Calu3 (cell line): Measurements from ENCODE around the gene PPP1R14D. TPM values are rescaled to one million over a fixed set of nuclear protein-coding genes. Genes with fewer than 3 reads are reported as not detected.
"Not testable (repeated sequence)": the region's sequence is repeated elsewhere in the genome, so short reads cannot be mapped to it uniquely, and the experiment has no call there.

Experiments used
- BruUV-seq: library from RNA; stranded (reverse); fragments of 400-500 nt; replicated peaks from 2 replicates; lab custom pipeline; 2021; lab: Mats Ljungman, UMichigan
- CTCF ChIA-PET: fragments of 300-600 bp; sonication (Branson Sonifier 250); formaldehyde crosslinking; loops from one replicate; lab custom pipeline; 2022; ENCODE audit warnings: antibody characterized with exemption; lab: Charles Lee
- DNase-seq: peaks from one replicate; pipeline ENCODE4 v3.0.0; 2022
- H3K27ac Mint-ChIP-seq: one replicate; pipeline ENCODE4 v1.8.0; 2022; ENCODE audit warnings: mixed read lengths; ENCODE audit not compliant: unreplicated experiment
- H3K27me3 Mint-ChIP-seq: one replicate; pipeline ENCODE4 v1.8.0; 2022; ENCODE audit warnings: mixed read lengths; ENCODE audit not compliant: unreplicated experiment
- H3K36me3 Mint-ChIP-seq: one replicate; pipeline ENCODE4 v1.8.0; 2022; ENCODE audit warnings: mild to moderate bottlenecking, moderate library complexity, mixed read lengths; ENCODE audit not compliant: insufficient read depth, unreplicated experiment
- H3K4me1 Mint-ChIP-seq: one replicate; pipeline ENCODE4 v1.8.0; 2022; ENCODE audit warnings: mild to moderate bottlenecking, low read depth, mixed read lengths; ENCODE audit not compliant: unreplicated experiment
- H3K4me3 Mint-ChIP-seq: one replicate; pipeline ENCODE4 v1.8.0; 2022; ENCODE audit warnings: mild to moderate bottlenecking, low read depth, moderate library complexity, mixed read lengths; ENCODE audit not compliant: unreplicated experiment
- H3K9me3 Mint-ChIP-seq: one replicate; pipeline ENCODE4 v1.8.0; 2022; ENCODE audit warnings: low read depth, mixed read lengths; ENCODE audit not compliant: unreplicated experiment
- CTCF ChIP-seq: fragments of 200-600 bp; IDR thresholded peaks from one replicate; pipeline ENCODE4 v1.8.0; 2022; ENCODE audit warnings: antibody characterized with exemption; ENCODE audit not compliant: unreplicated experiment
- intact Hi-C: fragments of 100-400 bp; cut with micrococcal nuclease; formaldehyde crosslinking; loops from one replicate; pipeline ENCODE4 v1.10.0; 2022; ENCODE audit not compliant: unreplicated experiment
- total RNA-seq: library from RNA; stranded (reverse); gene quantifications from 2 replicates; pipeline ENCODE4 v1.2.3, GENCODE V29; 2022

The PPP1R14D gene
- total RNA-seq, 1 experiment from 2014 or later: 1.7 TPM

DNA sequence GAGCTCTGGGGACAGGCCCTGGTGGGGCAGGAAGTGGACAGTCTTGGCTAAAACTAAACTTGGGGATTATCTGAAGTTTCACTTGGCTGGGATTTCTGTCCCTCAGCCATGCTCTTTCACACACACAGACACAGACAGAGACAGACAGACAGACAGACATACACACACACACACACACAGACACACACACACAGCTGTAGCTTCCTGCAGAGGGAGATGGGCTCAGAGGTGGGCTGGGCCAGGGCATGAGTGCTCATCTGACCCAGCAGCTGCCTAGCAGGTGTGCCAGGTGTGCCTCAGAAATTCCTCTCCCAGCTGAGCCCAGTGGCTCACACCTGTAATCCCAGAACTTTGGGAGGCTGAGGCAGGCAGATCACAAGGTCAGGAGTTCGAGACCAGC is 42.2 kb upstream of the PPP1R14D start:
- no peaks in the 10 kb centered on the region for H3K27me3 Mint-ChIP-seq
- H3K9me3 Mint-ChIP-seq: no peaks in the 10 kb centered on the region
- BruUV-seq: no TSS peak

DNA sequence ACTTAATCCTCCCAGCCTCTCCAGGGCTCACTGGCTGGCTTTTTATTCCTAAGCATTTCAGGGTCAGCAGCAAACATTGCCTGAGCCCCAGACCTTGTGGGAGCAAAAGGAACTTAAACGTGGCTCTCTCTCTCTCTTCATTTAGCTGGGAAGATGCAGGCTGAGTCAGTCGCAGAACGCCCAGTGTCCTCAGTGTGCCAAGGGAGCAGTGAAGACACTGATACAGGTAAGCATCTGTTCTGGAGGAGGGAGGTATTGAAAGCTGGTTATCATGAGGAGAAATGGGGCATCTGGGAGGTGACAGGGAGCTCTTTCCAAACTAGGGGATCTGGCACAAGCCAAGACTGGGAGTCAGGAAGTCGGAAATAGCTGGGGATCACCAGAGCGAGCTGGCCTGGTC is 41.2 kb upstream of the PPP1R14D start:
- CTCF ChIA-PET: interaction anchor here (2.3 to 5.4 kb wide), 2 partner anchors 12 to 24 kb away, joined by 6 to 73 read pairs; partner anchors contain the start of gene VPS18
- Mint-ChIP-seq H3K4me3 (no peak overlapping the region), H3K4me1 (peaks cover 42% of the 10 kb centered on the region), H3K9me3 (no peaks in the 10 kb centered on the region), H3K27ac (no peak overlapping the region), H3K36me3 (peaks cover 27% of the 10 kb centered on the region), H3K27me3 (no peaks in the 10 kb centered on the region)
- intact Hi-C loops: no loop called here
- no peak for DNase-seq
- TF ChIP-seq CTCF: no peak
- no TSS peak for BruUV-seq

More for the DNA sequence above, 42.2 kb upstream of the PPP1R14D start:
- Mint-ChIP-seq H3K4me1 (peaks cover 42% of the 10 kb centered on the region), H3K27ac (no peak overlapping the region), H3K4me3 (no peak overlapping the region), H3K36me3 (peaks cover 27% of the 10 kb centered on the region)
- CTCF ChIA-PET: interaction anchor here (2.3 to 5.4 kb wide), 3 partner anchors 13 to 23 kb away, joined by 6 to 73 read pairs (median 10); partner anchors contain the start of gene VPS18
- no peak for DNase-seq
- TF ChIP-seq CTCF: no peak
- intact Hi-C loops: no loop called here

GRCh38 chr15:40867199-40867598 is 38.7 kb upstream of the PPP1R14D start:
- no peak overlapping the region for H3K27ac Mint-ChIP-seq
- no peak for DNase-seq

GRCh38 chr15:40863660-40864270 is 35.3 kb upstream of the PPP1R14D start:
- Mint-ChIP-seq H3K4me3 (no peak overlapping the region), H3K27ac (no peak overlapping the region), H3K4me1 (peaks cover 26% of the 10 kb centered on the region), H3K27me3 (no peaks in the 10 kb centered on the region), H3K36me3 (peaks cover 14% of the 10 kb centered on the region), H3K9me3 (no peaks in the 10 kb centered on the region)
- intact Hi-C loops: no loop called here
- DNase-seq: no peak
- no peak for TF ChIP-seq CTCF
- BruUV-seq: no TSS peak
- CTCF ChIA-PET: interaction anchor here (0.9 to 2.2 kb wide), 3 partner anchors 10 to 31 kb away, joined by 4 to 13 read pairs (median 10); partner anchors contain the start of gene VPS18

More at GRCh38 chr15:40867199-40867598, 38.7 kb upstream of the PPP1R14D start:
- no peaks in the 10 kb centered on the region for H3K27me3 Mint-ChIP-seq
- CTCF ChIA-PET: no interaction called here
- intact Hi-C loops: no loop called here
- H3K36me3 Mint-ChIP-seq: peaks cover 16% of the 10 kb centered on the region
- H3K9me3 Mint-ChIP-seq: no peaks in the 10 kb centered on the region
- H3K4me1 Mint-ChIP-seq: peaks cover 38% of the 10 kb centered on the region
- H3K4me3 Mint-ChIP-seq: no peak overlapping the region
- no peak for TF ChIP-seq CTCF
- BruUV-seq: no TSS peak

DNA sequence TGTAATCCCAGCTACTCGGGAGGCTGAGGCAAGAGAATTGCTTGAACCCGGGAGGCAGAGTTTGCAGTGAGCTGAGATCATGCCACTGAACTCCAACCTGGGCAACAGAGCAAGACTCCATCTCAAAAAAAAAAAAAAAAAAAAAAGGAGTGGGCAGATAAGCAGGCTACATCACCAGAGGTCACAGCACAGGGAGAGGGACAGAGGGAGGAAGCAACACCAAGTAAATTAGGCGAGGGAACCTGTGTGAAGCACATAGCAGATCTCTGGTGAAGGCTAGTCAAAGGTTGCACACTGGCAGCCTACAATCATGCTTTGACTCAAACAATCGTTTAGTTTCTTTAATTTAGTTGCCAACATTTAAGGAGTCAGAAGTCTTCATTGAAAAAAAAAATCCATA is 32.6 kb upstream of the PPP1R14D start:
- H3K9me3 Mint-ChIP-seq, DNase-seq, H3K27ac Mint-ChIP-seq, H3K27me3 Mint-ChIP-seq, BruUV-seq, H3K4me3 Mint-ChIP-seq, intact Hi-C loops: not testable (repeated sequence)
- Mint-ChIP-seq H3K36me3 (peaks cover 28% of the 10 kb centered on the region), H3K4me1 (peaks cover 22% of the 10 kb centered on the region)
- CTCF ChIA-PET: interaction anchor here (0.6 to 5.8 kb wide), 4 partner anchors 12 to 358 kb away, joined by 3 to 92 read pairs (median 6); no protein-coding TSS in a partner anchor
